Ovary (tissue), 3 donors: Measurements from ENCODE around the gene TMEM94.

ENCODE experiments used
- POLR2A ChIP-seq: fragments of 450-650 bp; IDR thresholded peaks from one replicate; pipeline ENCODE4 v1.6.1; 2017; ENCODE audit warnings: antibody characterized with exemption, mild to moderate bottlenecking, moderate library complexity
- TF ChIP-seq, protein P1 (sequence below), 3 donors: fragments of 450-650 bp in 2 of 3; fragments of 200-600 bp in 1 of 3; IDR thresholded peaks; one replicate each; pipeline versions ENCODE4 v1.5.1 to v1.8.0; 2016 to 2022; ENCODE audit warnings: antibody characterized with exemption in 3 of 3, mild to moderate bottlenecking in 1 of 3
- donor health status: DM: no; HTN: no; CAD: no.

DNA sequence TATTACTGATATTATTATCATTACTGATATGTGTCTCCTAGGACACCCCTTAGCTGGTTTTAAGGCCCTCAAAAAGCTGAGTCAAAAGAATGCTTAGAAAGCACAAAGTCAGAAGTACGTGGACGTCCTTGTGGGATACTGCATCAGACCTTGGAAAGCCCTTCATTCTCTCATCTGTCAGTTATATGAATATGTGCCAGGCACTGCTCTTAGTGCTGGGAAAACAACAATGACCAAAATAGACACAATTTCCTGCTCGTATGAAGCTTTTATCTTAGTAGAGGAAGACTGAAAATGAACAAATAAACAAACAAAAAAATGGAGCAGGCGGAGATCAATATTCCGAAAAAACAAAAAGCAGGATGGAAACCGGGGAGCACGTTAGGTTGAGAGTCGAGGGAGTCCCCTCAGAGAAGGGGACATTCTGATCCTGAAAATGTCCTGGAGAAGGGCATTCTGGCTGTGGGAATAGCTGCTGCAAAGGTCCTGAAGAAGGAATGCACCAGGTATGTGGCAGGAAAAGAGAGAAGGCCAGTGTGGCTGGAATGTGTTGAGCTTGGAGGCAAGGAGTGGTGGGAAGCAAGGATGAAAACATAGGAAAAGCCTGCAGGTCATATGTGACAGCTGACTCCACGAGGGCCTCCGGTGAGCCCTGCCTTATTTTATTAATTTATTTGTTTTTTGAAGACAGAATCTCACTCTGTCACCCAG is 15.5 kb upstream of the TMEM94 start:
- TF ChIP-seq, protein P1, sequence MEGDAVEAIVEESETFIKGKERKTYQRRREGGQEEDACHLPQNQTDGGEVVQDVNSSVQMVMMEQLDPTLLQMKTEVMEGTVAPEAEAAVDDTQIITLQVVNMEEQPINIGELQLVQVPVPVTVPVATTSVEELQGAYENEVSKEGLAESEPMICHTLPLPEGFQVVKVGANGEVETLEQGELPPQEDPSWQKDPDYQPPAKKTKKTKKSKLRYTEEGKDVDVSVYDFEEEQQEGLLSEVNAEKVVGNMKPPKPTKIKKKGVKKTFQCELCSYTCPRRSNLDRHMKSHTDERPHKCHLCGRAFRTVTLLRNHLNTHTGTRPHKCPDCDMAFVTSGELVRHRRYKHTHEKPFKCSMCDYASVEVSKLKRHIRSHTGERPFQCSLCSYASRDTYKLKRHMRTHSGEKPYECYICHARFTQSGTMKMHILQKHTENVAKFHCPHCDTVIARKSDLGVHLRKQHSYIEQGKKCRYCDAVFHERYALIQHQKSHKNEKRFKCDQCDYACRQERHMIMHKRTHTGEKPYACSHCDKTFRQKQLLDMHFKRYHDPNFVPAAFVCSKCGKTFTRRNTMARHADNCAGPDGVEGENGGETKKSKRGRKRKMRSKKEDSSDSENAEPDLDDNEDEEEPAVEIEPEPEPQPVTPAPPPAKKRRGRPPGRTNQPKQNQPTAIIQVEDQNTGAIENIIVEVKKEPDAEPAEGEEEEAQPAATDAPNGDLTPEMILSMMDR (IDR thresholded peaks at IDR 0.05) = no peak
- no peak for TF ChIP-seq POLR2A
